D721Med (cell line): ENCODE data around the gene FAF1.

Experiments used
- DNase-seq: peaks from one replicate; pipeline ENCODE4 v3.0.0; 2011; ENCODE audit warnings: low spot score; ENCODE audit not compliant: insufficient read length
- FAIRE-seq: peaks from 2 replicates; lab custom pipeline; 2011; peaks lifted over from hg19 to GRCh38; lab: Jason Lieb, UNC
- CTCF ChIP-seq: IDR thresholded peaks from 2 replicates; pipeline ENCODE4 v1.5.1; 2012; ENCODE audit warnings: mild to moderate bottlenecking, control low read depth; ENCODE audit not compliant: insufficient read depth; ENCODE audit errors: missing control alignments

The FAF1 gene

DNA sequence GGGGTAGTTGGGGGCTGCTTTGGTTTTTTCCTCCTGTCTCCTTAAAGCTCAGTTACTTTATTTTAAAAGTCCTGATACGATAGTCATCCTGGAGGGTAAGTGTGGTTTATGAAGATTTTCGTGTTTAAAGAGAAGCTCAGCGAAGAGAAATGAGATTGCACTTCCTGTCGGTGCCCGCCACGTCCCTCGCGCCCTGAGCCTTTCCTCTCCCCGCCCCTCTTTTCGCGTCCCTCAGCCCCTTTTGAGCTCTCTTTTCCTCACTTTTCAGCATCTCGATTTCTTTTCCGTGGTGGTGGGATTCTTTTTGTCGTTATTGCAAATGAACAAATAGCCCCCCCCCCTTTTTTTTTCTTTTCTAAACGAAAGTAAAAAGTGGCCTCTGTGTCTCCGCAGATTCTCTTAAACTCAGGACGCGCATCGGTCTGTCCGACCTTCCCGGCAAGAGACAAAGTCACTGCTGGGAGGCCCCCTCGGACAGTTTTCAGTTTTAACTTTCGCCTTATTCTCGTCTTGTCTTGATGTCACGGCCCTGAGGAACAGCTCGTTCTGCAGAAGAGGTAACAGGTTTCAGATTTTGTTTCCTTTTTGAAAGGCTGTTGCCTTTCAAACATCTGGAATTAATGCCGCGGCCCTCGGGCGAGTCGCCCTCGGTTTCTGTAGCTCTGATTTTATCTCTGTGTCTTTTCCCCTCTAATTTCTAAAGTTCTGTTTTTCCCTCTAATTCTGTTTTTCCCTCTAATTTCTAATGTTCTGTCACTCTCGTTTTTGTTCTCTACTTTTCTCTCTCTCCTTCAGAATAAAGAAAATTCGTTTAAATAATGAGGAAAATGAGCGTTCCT, 535.8 kb downstream of the FAF1 start:
- no peak for FAIRE-seq
- DNase-seq: no peak
- TF ChIP-seq CTCF: no peak

GRCh38 chr1:50423670-50424000, 536.4 kb downstream of the FAF1 start:
- no peak for DNase-seq
- FAIRE-seq: no peak
- TF ChIP-seq CTCF: no peak

- no peak for DNase-seq
- TF ChIP-seq CTCF: no peak
- no peak for FAIRE-seq
Measured at GRCh38 chr1:50422946-50423669, 537.0 kb downstream of the FAF1 start, which contains the start of gene DMRTA2. DMRTA2 (minus strand) TSS chr1:50423443; CDS start chr1:50421536, 1,907 bp downstream.

- DNase-seq: no peak
- FAIRE-seq: no peak
- TF ChIP-seq CTCF: no peak
Measured at GRCh38 chr1:50422675-50422945, 537.5 kb downstream of the FAF1 start.

DNA sequence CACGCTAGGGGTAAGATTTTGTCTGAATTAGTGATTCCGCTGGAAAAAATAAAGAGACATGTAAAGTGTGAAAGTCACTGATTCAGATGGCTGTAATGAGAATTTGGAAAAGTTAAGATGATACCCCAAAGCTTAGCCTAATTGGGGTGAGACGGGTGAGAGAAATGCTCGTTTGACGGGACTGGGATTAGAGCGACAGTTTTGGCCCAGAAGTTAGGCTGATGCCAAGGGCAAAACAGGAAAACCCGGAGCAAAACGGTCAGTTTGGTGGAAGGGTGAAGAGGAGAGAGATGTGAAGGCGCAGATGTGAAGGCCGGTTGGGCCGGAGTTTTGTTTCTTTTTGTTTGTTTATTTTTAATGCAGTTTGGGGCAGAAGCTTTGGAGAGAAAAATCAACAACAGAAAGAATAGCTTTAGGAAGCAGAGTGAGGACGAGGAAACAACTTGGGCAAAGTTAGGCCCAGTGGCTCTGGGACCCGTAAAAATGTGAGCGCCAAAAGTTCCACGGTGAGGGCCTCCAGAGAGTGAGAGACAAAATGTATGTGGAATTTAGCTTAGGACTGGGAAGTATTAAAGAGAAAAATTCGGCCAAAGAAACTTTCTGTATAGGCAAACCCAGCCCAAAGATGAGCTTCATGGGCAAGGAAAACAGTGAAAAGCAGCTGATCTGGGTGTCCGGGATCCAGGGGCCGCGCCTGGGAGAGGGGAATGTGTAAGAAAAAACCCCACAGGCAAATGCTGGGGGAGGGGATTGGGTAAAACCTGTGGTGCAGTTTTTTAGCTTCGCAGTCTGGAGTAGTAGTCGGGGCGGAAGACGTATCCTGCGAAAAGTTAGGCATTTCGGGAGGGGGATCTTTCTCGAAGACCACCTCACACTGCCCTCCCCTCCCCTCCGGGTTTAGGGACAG, 538.0 kb downstream of the FAF1 start:
- FAIRE-seq (no peak), DNase-seq (no peak)

DNA sequence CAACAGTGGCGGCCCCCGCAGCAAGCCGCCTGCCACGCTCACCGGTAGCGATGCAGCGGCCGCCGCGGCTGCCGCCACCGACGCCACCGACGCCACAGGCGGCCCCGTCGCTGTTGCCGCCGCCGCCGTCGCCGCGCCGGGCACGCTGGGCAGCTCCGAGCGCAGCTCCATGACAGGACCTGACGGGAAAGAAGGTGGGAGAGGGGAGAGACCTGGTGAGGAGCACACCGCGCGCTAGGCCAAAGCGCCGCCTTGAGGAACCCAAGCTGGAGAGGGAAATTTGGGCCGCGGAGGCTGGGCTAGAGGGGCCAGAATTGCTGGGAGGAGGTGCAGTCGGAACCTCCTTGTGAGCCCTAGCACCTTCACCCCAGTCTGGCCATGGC, 538.7 kb downstream of the FAF1 start:
- TF ChIP-seq CTCF: no peak
- DNase-seq (no peak), FAIRE-seq (no peak)

More for the DNA sequence above, 538.0 kb downstream of the FAF1 start:
- TF ChIP-seq CTCF: no peak
